Ovary (tissue), 9 donors: Measurements from ENCODE around the gene PRTFDC1. TPM values are rescaled to one million over a fixed set of nuclear protein-coding genes. Genes with fewer than 3 reads are reported as not detected.

Experiments
- DNase-seq, 5 donors: peaks; one replicate each; pipeline ENCODE4 v3.0.0-alpha.2; 2019 to 2020
- H3K27ac ChIP-seq, 2 donors: fragments of 200-600 bp; one replicate each; pipeline versions ENCODE4 v1.5.1 to v1.8.0; 2019 to 2022
- H3K27me3 ChIP-seq: fragments of 200-600 bp; one replicate; pipeline ENCODE4 v1.8.0; 2022
- H3K36me3 ChIP-seq: fragments of 200-600 bp; sonication (generic); one replicate; pipeline ENCODE4 v1.5.1; 2019
- H3K4me1 ChIP-seq: one replicate; pipeline ENCODE4 v1.8.1; 2013; ENCODE audit warnings: mild to moderate bottlenecking, moderate library complexity; ENCODE audit not compliant: insufficient read depth
- H3K4me3 ChIP-seq: fragments of 200-600 bp; sonication (generic); one replicate; pipeline ENCODE4 v1.5.1; 2017
- H3K9me3 ChIP-seq, 2 donors: fragments of 200-600 bp in 1 of 2; sonication (generic) in 1 of 2; one replicate each; pipeline versions ENCODE4 v1.5.1 to v1.8.1; 2013 to 2019; ENCODE audit warnings: mild to moderate bottlenecking in 1 of 2, moderate library complexity in 1 of 2
- CTCF ChIP-seq, 3 donors: fragments of 450-650 bp in 2 of 3; fragments of 200-600 bp in 1 of 3; IDR thresholded peaks; one replicate each; pipeline versions ENCODE4 v1.5.1 to v1.8.0; 2016 to 2022; ENCODE audit warnings: antibody characterized with exemption in 3 of 3, mild to moderate bottlenecking in 1 of 3
- EP300 ChIP-seq: sonication (generic); formaldehyde crosslinking; IDR thresholded peaks from one replicate; pipeline ENCODE4 v1.6.1; 2017; ENCODE audit warnings: antibody characterized with exemption
- POLR2A ChIP-seq: fragments of 450-650 bp; IDR thresholded peaks from one replicate; pipeline ENCODE4 v1.6.1; 2017; ENCODE audit warnings: antibody characterized with exemption, mild to moderate bottlenecking, moderate library complexity
- WGBS, 3 donors: extraction: QIAGEN DNeasy Blood & Tissue Kit in 1 of 3; methylation state at CpG; one replicate each; pipeline versions ENCODE4 v1.1.5 to v1.1.7; 2013 to 2017; 5-methylcytosine and 5-hydroxymethylcytosine counted together
- intact Hi-C, 4 donors: fragments of 100-400 bp; cut with DNase I; formaldehyde crosslinking; loops; one replicate each; pipeline versions ENCODE4 v1.11.0 to v1.15.1; 2022 to 2023
- polyA plus RNA-seq, 2 donors: library from polyadenylated mRNA; stranded (reverse); fragments of 200-250 nt in 1 of 2; fragments of 350-450 nt in 1 of 2; fragmentation: Illumina TruSeq in 1 of 2; extraction: RNeasy Lipid Tissue Mini Kit (QIAGEN cat#74804) in 1 of 2; gene quantifications; one replicate each; pipeline ENCODE4 v1.2.3, GENCODE V29; 2013 to 2014
- total RNA-seq, 7 donors: library from RNA; depleted of rRNA in 2 of 7; stranded (reverse); fragments of >200 nt in 2 of 7; fragmentation: NEBNext Ultra II Directional in 3 of 7; extraction: Animal tissue kit (Norgen Biotek cat#: 25700) in 3 of 7; gene quantifications; one replicate each; pipeline versions ENCODE4 v1.1.0 to v1.2.4, GENCODE V29; 2016 to 2023
- donor health status: DM: no; HTN: no; CAD: no; lungs with moderate emphysema.
- donor health status: DM: no; HTN: no; CAD: no.
- donor health status: Bipolar disorder and iron deficiency.
- donor health status: DM: yes; HTN: yes; CAD: no.
- donor health status: DM: no; HTN: no; CAD: no.
- donor health status: DM: yes; HTN: yes; CAD: no.

Gene PRTFDC1
- total and polyA plus RNA-seq, 9 donors: 12.6 to 21.3 (median 14.7) TPM

DNA sequence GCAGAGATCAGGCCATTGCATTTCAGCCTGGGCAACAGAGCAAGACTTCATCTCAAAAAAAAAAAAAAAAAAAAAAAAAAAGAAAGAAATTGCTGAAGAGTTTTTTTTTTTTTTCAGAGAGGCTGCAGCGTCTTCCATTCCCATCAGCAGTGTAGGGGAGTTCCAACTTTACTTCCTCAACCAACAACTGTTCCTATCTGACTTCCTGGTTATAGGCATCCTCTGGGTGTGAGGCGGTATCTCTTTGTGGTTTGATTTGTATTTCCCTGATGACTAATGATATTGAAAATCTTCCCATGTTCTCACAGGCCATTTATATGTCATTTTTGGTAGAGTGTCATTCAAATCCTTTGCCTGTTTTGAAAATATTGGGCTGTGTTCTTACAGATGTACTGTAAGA is 40.2 kb downstream of the PRTFDC1 start:
- Histone ChIP-seq H3K9me3 (no peaks in the 10 kb centered on the region), H3K4me3 (no peak overlapping the region), H3K4me1 (peaks cover 14% of the 10 kb centered on the region), H3K27me3 (no peaks in the 10 kb centered on the region), H3K27ac (no peak overlapping the region), H3K36me3 (no peaks in the 10 kb centered on the region)
- intact Hi-C loops: no loop called here
- no peak for DNase-seq
- no peak for TF ChIP-seq POLR2A
- TF ChIP-seq EP300: no peak
- no peak for TF ChIP-seq CTCF (IDR thresholded peaks at IDR 0.05)
- WGBS, 3 donors: 75 to 80% (median 77%) methylated on average over 2 of the region's 2 CpGs

GRCh38 chr10:24911029-24911428 is 41.4 kb downstream of the PRTFDC1 start:
- H3K9me3 ChIP-seq: no peaks in the 10 kb centered on the region
- no peaks in the 10 kb centered on the region for H3K27me3 ChIP-seq
- no peak overlapping the region for H3K4me3 ChIP-seq
- DNase-seq: no peak
- TF ChIP-seq CTCF (IDR thresholded peaks at IDR 0.05) (no peak), POLR2A (no peak), EP300 (no peak)
- 97 to 98% (median 97%) methylated on average over 2 of the region's 2 CpGs for WGBS, 3 donors
- intact Hi-C loops: no loop called here
- no peaks in the 10 kb centered on the region for H3K36me3 ChIP-seq
- H3K4me1 ChIP-seq: peaks cover 14% of the 10 kb centered on the region
- H3K27ac ChIP-seq: no peak overlapping the region

DNA sequence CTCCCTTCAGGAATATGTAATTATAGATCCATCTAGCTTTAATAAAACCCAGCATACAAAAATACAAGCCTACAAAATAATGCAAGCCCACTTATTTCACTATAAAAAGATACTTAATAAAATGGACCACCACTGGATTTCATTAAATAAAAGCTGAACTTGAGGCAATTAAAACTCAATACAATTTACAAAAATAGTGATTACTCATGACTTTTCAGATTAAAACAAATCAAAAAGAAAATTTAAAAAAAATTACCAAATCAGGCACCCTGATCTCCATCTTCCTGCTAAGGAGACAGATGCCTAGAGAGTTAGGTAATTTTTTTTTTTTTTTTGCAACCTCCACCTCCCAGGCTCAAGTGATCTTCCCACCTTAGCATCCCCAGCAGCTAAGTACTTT is 41.8 kb downstream of the PRTFDC1 start:
- no peak for DNase-seq
- Histone ChIP-seq H3K9me3 (no peaks in the 10 kb centered on the region), H3K4me3 (no peak overlapping the region), H3K27ac (no peak overlapping the region), H3K4me1 (peaks cover 14% of the 10 kb centered on the region), H3K27me3 (no peaks in the 10 kb centered on the region), H3K36me3 (no peaks in the 10 kb centered on the region)
- TF ChIP-seq EP300 (no peak), CTCF (IDR thresholded peaks at IDR 0.05) (no peak), POLR2A (no peak)
- intact Hi-C loops: no loop called here

GRCh38 chr10:24908793-24909423 is 43.5 kb downstream of the PRTFDC1 start:
- no peak overlapping the region for H3K27ac ChIP-seq
- no peaks in the 10 kb centered on the region for H3K27me3 ChIP-seq
- H3K4me1 ChIP-seq: peaks cover 3% of the 10 kb centered on the region
- 65 to 87% (median 74%) methylated on average over 2 of the region's 2 CpGs for WGBS, 3 donors
- intact Hi-C loops: no loop called here
- H3K4me3 ChIP-seq: no peak overlapping the region
- no peaks in the 10 kb centered on the region for H3K9me3 ChIP-seq
- DNase-seq: peak in 1 of 5 donors; percentile 46
- TF ChIP-seq POLR2A (no peak), CTCF (IDR thresholded peaks at IDR 0.05) (no peak), EP300 (no peak)
- H3K36me3 ChIP-seq: no peaks in the 10 kb centered on the region
